ENCODE data around the gene RGS12. TPM values are rescaled to one million over a fixed set of nuclear protein-coding genes. Genes with fewer than 3 reads are reported as not detected.

Gene RGS12
- total RNA-seq, 1 donor from 2014 or later: 102 TPM

GRCh38 chr4:3246458-3247398, 46.1 kb upstream of the RGS12 start:
- Mint-ChIP-seq H3K4me1 (ENCODE audit: low read depth) (peaks cover 3% of the 10 kb centered on the region), H3K9me3 (ENCODE audit: low read depth) (no peaks in the 10 kb centered on the region), H3K27ac (no peak overlapping the region), H3K4me3 (ENCODE audit: low read depth) (no peak overlapping the region), H3K36me3 (ENCODE audit: insufficient read depth) (peaks cover 2% of the 10 kb centered on the region), H3K27me3 (no peaks in the 10 kb centered on the region)
- TF ChIP-seq CTCF (IDR thresholded peaks at IDR 0.05; ENCODE audit: unreplicated experiment): no peak
- DNase-seq (ENCODE audit: low spot score, unreplicated experiment): no peak

DNA sequence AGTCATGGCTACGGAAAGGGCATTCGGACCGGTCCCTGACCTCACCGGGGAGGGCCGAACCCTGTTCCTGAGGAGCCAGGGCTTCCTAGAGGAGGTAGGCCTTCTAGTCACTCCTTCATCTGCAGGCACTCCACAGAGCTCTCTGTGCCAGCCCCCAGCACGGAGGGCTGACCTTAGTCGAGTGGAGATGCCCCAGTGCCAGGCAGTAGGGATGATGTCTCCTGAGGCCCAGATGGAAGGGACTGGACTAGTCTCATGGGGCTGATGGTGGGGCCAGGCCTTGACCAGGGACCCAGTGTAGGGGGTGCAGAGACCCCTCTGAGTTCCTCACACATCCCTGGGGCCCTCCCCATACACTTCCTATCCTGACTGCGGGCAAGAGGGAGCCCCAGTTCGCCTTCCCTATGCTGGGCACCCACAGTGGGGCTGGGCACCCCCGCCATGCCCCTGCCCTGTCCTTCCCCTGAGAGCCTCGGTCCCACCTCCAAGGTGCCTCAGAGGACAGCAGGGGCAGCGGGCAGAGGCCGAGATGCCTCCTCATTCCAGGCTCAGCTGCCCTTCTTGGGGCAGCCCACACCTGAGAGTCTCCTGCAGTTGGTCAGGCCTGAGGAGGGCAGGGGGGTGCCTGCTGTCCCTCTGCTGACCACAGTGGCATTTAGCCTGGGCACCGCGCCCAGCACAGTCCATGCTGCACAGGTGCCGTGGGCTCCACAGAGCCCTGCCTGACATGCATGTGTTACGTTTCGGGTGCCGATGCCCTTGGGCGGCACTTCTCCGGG, 45.2 kb upstream of the RGS12 start:
- no peak for DNase-seq (ENCODE audit: low spot score, unreplicated experiment)
- Mint-ChIP-seq H3K4me3 (ENCODE audit: low read depth) (no peak overlapping the region), H3K27me3 (no peaks in the 10 kb centered on the region), H3K27ac (no peak overlapping the region), H3K9me3 (ENCODE audit: low read depth) (no peaks in the 10 kb centered on the region), H3K4me1 (ENCODE audit: low read depth) (peaks cover 3% of the 10 kb centered on the region), H3K36me3 (ENCODE audit: insufficient read depth) (peaks cover 2% of the 10 kb centered on the region)
- no peak for TF ChIP-seq CTCF (IDR thresholded peaks at IDR 0.05; ENCODE audit: unreplicated experiment)

- H3K4me1 Mint-ChIP-seq (ENCODE audit: low read depth): peaks cover 3% of the 10 kb centered on the region
- no peak for TF ChIP-seq CTCF (IDR thresholded peaks at IDR 0.05; ENCODE audit: unreplicated experiment)
- H3K4me3 Mint-ChIP-seq (ENCODE audit: low read depth): no peak overlapping the region
- H3K27me3 Mint-ChIP-seq: no peaks in the 10 kb centered on the region
- no peak overlapping the region for H3K27ac Mint-ChIP-seq
- peaks cover 2% of the 10 kb centered on the region for H3K36me3 Mint-ChIP-seq (ENCODE audit: insufficient read depth)
- H3K9me3 Mint-ChIP-seq (ENCODE audit: low read depth): no peaks in the 10 kb centered on the region
- DNase-seq (ENCODE audit: low spot score, unreplicated experiment): no peak
These were observed 44.7 kb upstream of the RGS12 start for GRCh38 chr4:3248178-3248480.

GRCh38 chr4:3248811-3249661, 43.8 kb upstream of the RGS12 start, which contains the start of gene MSANTD1:
Gene MSANTD1, plus strand, starts transcription at chr4:3249159. Its CDS starts 64 bp downstream, at chr4:3249223.
- Mint-ChIP-seq H3K27ac (no peak within 1 kb of the TSS), H3K36me3 (ENCODE audit: insufficient read depth) (no peaks in the 10 kb centered on the region), H3K27me3 (no peaks in the 10 kb centered on the region), H3K4me1 (ENCODE audit: low read depth) (peaks cover 3% of the 10 kb centered on the region), H3K9me3 (ENCODE audit: low read depth) (no peaks in the 10 kb centered on the region), H3K4me3 (ENCODE audit: low read depth) (no peak within 1 kb of the TSS)
- no peak for TF ChIP-seq CTCF (IDR thresholded peaks at IDR 0.05; ENCODE audit: unreplicated experiment)
- no peak for DNase-seq (ENCODE audit: low spot score, unreplicated experiment)

All from progenitor cell of endocrine pancreas (in vitro differentiated cells).